ENCODE measurements around the gene NIPAL1.

DNA sequence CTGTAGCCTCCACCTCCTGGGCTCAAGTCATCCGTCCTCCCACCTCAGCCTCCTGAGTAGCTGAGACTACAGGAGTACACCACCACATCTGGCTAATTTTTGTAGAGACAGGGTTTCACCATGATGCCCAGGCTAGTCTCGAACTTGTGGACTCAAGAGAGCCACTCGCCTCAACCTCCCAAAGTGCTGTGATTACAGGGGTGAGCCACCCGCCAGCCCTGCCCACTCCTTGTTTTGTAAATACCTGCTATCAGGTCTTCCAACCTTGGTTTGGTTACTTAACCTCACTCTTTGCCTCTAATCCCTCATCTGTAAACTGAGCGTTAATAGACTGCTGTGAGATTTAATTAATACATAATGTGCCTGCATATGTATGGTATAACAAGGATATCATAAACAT, 894 bp upstream of the NIPAL1 start:
- TF ChIP-seq POLR2A (IDR thresholded peaks at IDR 0.05; ENCODE audit: low read length): no peak
- TF ChIP-seq GATA1 (IDR thresholded peaks at IDR 0.05; ENCODE audit: low read depth, low read length): no peak
